Neural progenitor cell (in vitro differentiated cells): Measurements from ENCODE around the gene CDK1.

Experiments
- EZH2phosphoT487 ChIP-seq: fragments of 200-600 bp; sonication (generic); IDR thresholded peaks from 2 replicates; pipeline ENCODE4 v1.6.1; 2017; ENCODE audit warnings: antibody characterized with exemption
- TF ChIP-seq, protein P1 (sequence below): fragments of 200-600 bp; sonication (generic); IDR thresholded peaks from 2 replicates; pipeline ENCODE4 v1.5.1; 2017; ENCODE audit warnings: antibody characterized with exemption, mild to moderate bottlenecking

DNA sequence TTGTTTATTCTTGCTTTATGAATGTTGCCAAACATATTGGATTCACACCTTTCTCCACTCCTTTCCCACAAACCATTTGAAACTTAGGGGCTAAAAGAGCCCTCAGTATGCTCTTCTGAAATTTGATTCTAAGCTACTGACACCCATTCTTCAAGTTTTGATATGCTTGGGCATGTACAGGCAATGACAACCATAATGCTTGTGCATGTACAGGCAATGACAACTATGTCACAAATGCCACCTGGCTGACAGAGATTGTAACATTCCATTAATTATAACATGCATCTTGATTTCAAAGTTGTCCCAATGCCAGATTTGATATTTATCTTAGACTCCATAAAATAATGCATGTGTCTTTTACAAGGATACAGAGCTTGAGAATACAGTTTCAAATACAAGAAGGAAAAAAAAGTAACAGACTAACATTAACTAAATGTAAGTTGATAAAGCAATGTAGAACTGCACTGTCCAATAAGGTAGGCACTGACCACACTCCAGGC lies 17.5 kb upstream of the CDK1 start:
- TF ChIP-seq, protein P1, sequence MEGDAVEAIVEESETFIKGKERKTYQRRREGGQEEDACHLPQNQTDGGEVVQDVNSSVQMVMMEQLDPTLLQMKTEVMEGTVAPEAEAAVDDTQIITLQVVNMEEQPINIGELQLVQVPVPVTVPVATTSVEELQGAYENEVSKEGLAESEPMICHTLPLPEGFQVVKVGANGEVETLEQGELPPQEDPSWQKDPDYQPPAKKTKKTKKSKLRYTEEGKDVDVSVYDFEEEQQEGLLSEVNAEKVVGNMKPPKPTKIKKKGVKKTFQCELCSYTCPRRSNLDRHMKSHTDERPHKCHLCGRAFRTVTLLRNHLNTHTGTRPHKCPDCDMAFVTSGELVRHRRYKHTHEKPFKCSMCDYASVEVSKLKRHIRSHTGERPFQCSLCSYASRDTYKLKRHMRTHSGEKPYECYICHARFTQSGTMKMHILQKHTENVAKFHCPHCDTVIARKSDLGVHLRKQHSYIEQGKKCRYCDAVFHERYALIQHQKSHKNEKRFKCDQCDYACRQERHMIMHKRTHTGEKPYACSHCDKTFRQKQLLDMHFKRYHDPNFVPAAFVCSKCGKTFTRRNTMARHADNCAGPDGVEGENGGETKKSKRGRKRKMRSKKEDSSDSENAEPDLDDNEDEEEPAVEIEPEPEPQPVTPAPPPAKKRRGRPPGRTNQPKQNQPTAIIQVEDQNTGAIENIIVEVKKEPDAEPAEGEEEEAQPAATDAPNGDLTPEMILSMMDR: no peak
- TF ChIP-seq EZH2phosphoT487: no peak
